K562 (cell line): ENCODE data around the gene BTBD10. TPM values are rescaled to one million over a fixed set of nuclear protein-coding genes. Genes with fewer than 3 reads are reported as not detected.

Experiments used
- ATAC-seq: fragments of 200-7000 bp; cut with Tn5 transposase; 3 replicates; pipeline ENCODE4 v1.9.1; 2020; ENCODE audit warnings: moderate library complexity
- BruUV-seq: library from RNA; stranded (reverse); fragments of 400-500 nt; replicated peaks from 2 replicates; lab custom pipeline; 2021; lab: Mats Ljungman, UMichigan
- CTCF ChIA-PET: fragments of 300-600 bp; formaldehyde crosslinking; extraction: SDS; loops from one replicate; lab custom pipeline; 2021; ENCODE audit warnings: low intra/inter-chr PET ratio; lab: Yijun Ruan, JAX
- POLR2A ChIA-PET: fragments of 300-600, 350-650 bp; sonication (Branson Sonifier 250); formaldehyde crosslinking; extraction: SDS; loops from one replicate; lab custom pipeline; 2021; ENCODE audit warnings: antibody characterized with exemption, inconsistent platforms; lab: Yijun Ruan, JAX
- DNase-seq, 4 experiments: peaks; one replicate each; pipeline versions ENCODE4 v3.0.0 to v3.0.0-alpha.2; 2011 to 2018; ENCODE audit warnings: low spot score in 3 of 4, mixed read lengths in 3 of 4; ENCODE audit errors: extremely low read depth in 1 of 4
- FAIRE-seq: peaks from 2 replicates; lab custom pipeline; 2011; peaks lifted over from hg19 to GRCh38; lab: Jason Lieb, UNC
- H2AFZ ChIP-seq: 2 replicates; pipeline ENCODE4 v1.6.0; 2011; ENCODE audit warnings: low read depth, low read length, control low read depth, inconsistent platforms
- H3K27ac ChIP-seq: fragments of 200-600 bp; 3 replicates; pipeline ENCODE4 v1.8.0; 2011; ENCODE audit warnings: low read depth, mild to moderate bottlenecking, control low read depth, inconsistent platforms, low read length, moderate library complexity, mixed read lengths; ENCODE audit errors: extremely low read depth
- H3K27me3 ChIP-seq, 2 experiments: fragments of 300-600 bp in 1 of 2; 2 replicates in 1 of 2; 3 replicates in 1 of 2; pipeline versions ENCODE4 v1.6.0 to v1.8.0; 2011; ENCODE audit warnings: inconsistent platforms in 2 of 2, low read length in 2 of 2, mild to moderate bottlenecking in 1 of 2, mixed read lengths in 1 of 2, moderate library complexity in 1 of 2; ENCODE audit not compliant: control insufficient read depth in 2 of 2, insufficient read depth in 2 of 2
- H3K36me3 ChIP-seq: fragments of 300-600 bp; 3 replicates; pipeline ENCODE4 v1.8.0; 2011; ENCODE audit warnings: mild to moderate bottlenecking, low read length, inconsistent platforms; ENCODE audit not compliant: control insufficient read depth, insufficient read depth
- H3K4me1 ChIP-seq, 2 experiments: fragments of 200-600 bp in 1 of 2; replicated peaks in 1 of 2; 2 replicates in 1 of 2; 3 replicates in 1 of 2; pipeline versions ENCODE4 v1.5.1 to v1.8.0; 2011; ENCODE audit warnings: inconsistent platforms in 2 of 2, low read length in 2 of 2, mild to moderate bottlenecking in 1 of 2, mixed read lengths in 1 of 2, moderate library complexity in 1 of 2; ENCODE audit not compliant: control insufficient read depth in 2 of 2, insufficient read depth in 2 of 2
- H3K4me2 ChIP-seq: 2 replicates; pipeline ENCODE4 v1.6.1; 2011; ENCODE audit warnings: low read length, control low read depth, inconsistent platforms, mixed read lengths; ENCODE audit not compliant: insufficient read depth
- H3K4me3 ChIP-seq: fragments of 200-600 bp; sonication (generic), shearing (Covaris generic); 2 replicates; pipeline ENCODE4 v1.5.1; 2016; ENCODE audit warnings: control low read depth, inconsistent platforms
- H3K79me2 ChIP-seq: fragments of 200-600 bp; 3 replicates; pipeline ENCODE4 v1.8.0; 2011; ENCODE audit warnings: low read length, inconsistent platforms; ENCODE audit not compliant: control insufficient read depth, insufficient read depth
- H3K9ac ChIP-seq, 2 experiments: 2 replicates each; pipeline versions ENCODE4 v1.6.0 to v1.6.1; 2011; ENCODE audit warnings: low read depth in 2 of 2, low read length in 2 of 2, control low read depth in 1 of 2, inconsistent platforms in 1 of 2, mild to moderate bottlenecking in 1 of 2, mixed read lengths in 1 of 2; ENCODE audit not compliant: insufficient read depth in 1 of 2
- H3K9me1 ChIP-seq: one replicate; pipeline ENCODE4 v1.6.0; 2011; ENCODE audit warnings: inconsistent platforms, mild to moderate bottlenecking, low read length, moderate library complexity; ENCODE audit not compliant: control insufficient read depth, insufficient read depth
- H3K9me3 ChIP-seq: replicated peaks from 2 replicates; pipeline ENCODE4 v1.5.1; 2011; ENCODE audit warnings: low read depth, low read length, inconsistent platforms; ENCODE audit not compliant: control insufficient read depth, insufficient read depth
- H4K20me1 ChIP-seq: replicated peaks from 2 replicates; pipeline ENCODE4 v1.6.1; 2011; ENCODE audit warnings: low read length, inconsistent platforms, mixed read lengths; ENCODE audit not compliant: control insufficient read depth, insufficient read depth
- E2F5 ChIP-seq: sonication (generic); formaldehyde crosslinking; IDR thresholded peaks from 2 replicates; pipeline ENCODE4 v1.8.0; 2022; ENCODE audit warnings: mild to moderate bottlenecking, missing genetic modification reagents
- MCM3 ChIP-seq: fragments of 450-650 bp; IDR thresholded peaks from 2 replicates; pipeline ENCODE4 v1.6.1; 2016
- NFXL1 ChIP-seq: fragments of 450-650 bp; formaldehyde crosslinking; IDR thresholded peaks from 2 replicates; pipeline ENCODE4 v1.4.0; 2021; ENCODE audit warnings: mild to moderate bottlenecking
- PTBP1 ChIP-seq: fragments of 200-400 bp; formaldehyde crosslinking; IDR thresholded peaks from 2 replicates; pipeline ENCODE4 v1.6.1; 2017; ENCODE audit warnings: low read depth, low read length
- RBM22 ChIP-seq: fragments of 200-400 bp; formaldehyde crosslinking; IDR thresholded peaks from 2 replicates; pipeline ENCODE4 v1.6.1; 2018; ENCODE audit warnings: low read length, low read depth; ENCODE audit not compliant: poor library complexity, severe bottlenecking
- ZNF507 ChIP-seq: conservative IDR thresholded peaks from 2 replicates; pipeline ENCODE4 v1.6.1; 2017; ENCODE audit warnings: missing genetic modification characterization, missing compliant biosample characterization
- ZNF639 ChIP-seq, 2 experiments: fragments of 200-800 bp in 1 of 2; sonication (Bioruptor generic) in 1 of 2; sonication (generic) in 1 of 2; formaldehyde crosslinking in 1 of 2; IDR thresholded peaks in 1 of 2; conservative IDR thresholded peaks in 1 of 2; 2 replicates each; pipeline versions ENCODE4 v1.5.0 to v1.6.1; 2016 to 2020; ENCODE audit warnings: missing compliant biosample characterization in 1 of 2, missing genetic modification characterization in 1 of 2, missing genetic modification reagents in 1 of 2
- ZNF830 ChIP-seq: fragments of 250-450 bp; sonication (Bioruptor Pico); IDR thresholded peaks from 2 replicates; pipeline ENCODE4 v1.5.0; 2021; ENCODE audit warnings: mild to moderate bottlenecking
- WGBS: fragments of 100-300 bp; shearing (Covaris generic); methylation state at CpG from one replicate; pipeline ENCODE4 v1.1.6; 2016; ENCODE audit warnings: low coverage, mixed read lengths; ENCODE audit not compliant: insufficient coverage; ENCODE audit errors: missing lambda C conversion rate; 5-methylcytosine and 5-hydroxymethylcytosine counted together
- in situ Hi-C: fragments of 300-500 bp; cut with MboI; formaldehyde crosslinking; loops from 4 replicates; pipeline ENCODE4 v1.15.0; 2018; ENCODE audit warnings: inconsistent platforms, mixed read lengths
- intact Hi-C: fragments of 100-400 bp; cut with micrococcal nuclease; formaldehyde crosslinking; loops from 2 replicates; pipeline ENCODE4 v1.14.2; 2022
- polyA plus RNA-seq, 8 experiments: library from polyadenylated mRNA; depleted of rRNA in 4 of 8; stranded (reverse) in 5 of 8; unstranded in 3 of 8; fragments of >200 nt; fragmentation: Nextera tagmentation in 2 of 8; fragmentation: Illumina TruSeq in 1 of 8; extraction: Ambion mirVana in 2 of 8; extraction: Trizol in 1 of 8; gene quantifications; 2 replicates each; pipeline versions ENCODE4 v1.2.1 to v1.2.3, GENCODE V29; 2011 to 2014; ENCODE audit warnings: inconsistent platforms in 1 of 8, missing spikeins in 1 of 8
- total RNA-seq, 7 experiments: library from RNA; depleted of rRNA in 6 of 7; stranded (reverse); fragments of >200 nt in 6 of 7; fragmentation: Illumina TruSeq in 2 of 7; extraction: Trizol in 2 of 7; gene quantifications; 2 replicates each; pipeline versions ENCODE4 v1.2.1 to v1.2.3, GENCODE V29; 2011 to 2021; ENCODE audit warnings: low replicate concordance in 1 of 7

The BTBD10 gene
- total and polyA plus RNA-seq, 9 of the 15 experiments (the other 6 are each of a cell fraction or from before 2014, with no cell fraction given): 11.6 to 22.8 (median 16.3) TPM

GRCh38 chr11:13364388-13364787 is 98.6 kb downstream of the BTBD10 start:
- CTCF ChIA-PET: no interaction called here
- H2AFZ ChIP-seq: no peak overlapping the region
- no peaks in the 10 kb centered on the region for H3K9me3 ChIP-seq
- in situ Hi-C loops (no loop called here), intact Hi-C loops (no loop called here)
- FAIRE-seq: no peak
- H3K4me3 ChIP-seq: no peak overlapping the region
- no peak for TF ChIP-seq NFXL1 (CRISPR knock-in tag)
- no peak for TF ChIP-seq ZNF639 (CRISPR knock-in tag; conservative IDR thresholded peaks at IDR 0.05 in 1 of 2, IDR thresholded peaks at IDR 0.05 in 1 of 2)
- no peak for TF ChIP-seq PTBP1
- no peak for TF ChIP-seq RBM22
- no peak for TF ChIP-seq ZNF507 (tag)
- no peak for TF ChIP-seq E2F5 (CRISPR knock-in tag)
- TF ChIP-seq ZNF830 (CRISPR knock-in tag): no peak
- no peak for TF ChIP-seq MCM3
- no TSS peak for BruUV-seq
- POLR2A ChIA-PET: no interaction called here
- no peaks in the 10 kb centered on the region for H3K36me3 ChIP-seq
- peaks cover 0 to 29% of the 10 kb centered on the region in 2 experiments; a peak in 3 of 5 replicates for H3K27me3 ChIP-seq
- H3K79me2 ChIP-seq: no peaks in the 10 kb centered on the region
- no peaks in the 10 kb centered on the region for H4K20me1 ChIP-seq
- DNase-seq: no peak
- H3K27ac ChIP-seq: no peak overlapping the region
- ATAC-seq: no peak
- no peaks in the 10 kb centered on the region; a peak in 2 of 5 replicates for H3K4me1 ChIP-seq
- H3K9me1 ChIP-seq: no peaks in the 10 kb centered on the region
- H3K9ac ChIP-seq: no peak overlapping the region
- no peak overlapping the region for H3K4me2 ChIP-seq
- 0% methylated on average over 2 of the region's 2 CpGs for WGBS
